Ascending aorta (tissue), 2 donors: Measurements from ENCODE around the gene VNN1. TPM values are rescaled to one million over a fixed set of nuclear protein-coding genes. Genes with fewer than 3 reads are reported as not detected.

Experiments used
- DNase-seq, 2 donors: peaks; one replicate each; pipeline ENCODE4 v3.0.0-alpha.2; 2019; ENCODE audit warnings: low spot score in 2 of 2
- H3K27ac ChIP-seq, 2 donors: fragments of 200-600 bp; sonication (generic); one replicate each; pipeline ENCODE4 v1.5.1; 2016 to 2017; ENCODE audit warnings: mild to moderate bottlenecking in 1 of 2
- H3K27me3 ChIP-seq: fragments of 200-600 bp; sonication (generic); one replicate; pipeline ENCODE4 v1.5.1; 2017
- H3K36me3 ChIP-seq, 2 donors: fragments of 200-600 bp; sonication (generic); one replicate each; pipeline ENCODE4 v1.5.1; 2016
- H3K4me1 ChIP-seq, 2 donors: fragments of 200-600 bp; sonication (generic); one replicate each; pipeline ENCODE4 v1.5.1; 2016 to 2017; ENCODE audit warnings: mild to moderate bottlenecking in 1 of 2
- H3K4me3 ChIP-seq, 2 donors: fragments of 200-600 bp; sonication (generic); one replicate each; pipeline ENCODE4 v1.5.1; 2016 to 2017; ENCODE audit warnings: mild to moderate bottlenecking in 1 of 2
- H3K9me3 ChIP-seq, 2 donors: fragments of 200-600 bp; sonication (generic); one replicate each; pipeline ENCODE4 v1.5.1; 2016
- intact Hi-C: fragments of 100-400 bp; cut with DNase I; formaldehyde crosslinking; loops from one replicate; pipeline ENCODE4 v1.15.1; 2023
- total RNA-seq: library from RNA; depleted of rRNA; stranded (reverse); fragments of >200 nt; gene quantifications from one replicate; pipeline ENCODE4 v1.1.0, GENCODE V29; 2016
- TF ChIP-seq, protein P1 (sequence below), 3 experiments: fragments of 200-600 bp in 2 of 3; fragments of 450-650 bp in 1 of 3; sonication (generic) in 2 of 3; IDR thresholded peaks; one replicate each; pipeline ENCODE4 v1.5.1; 2016 to 2019; ENCODE audit warnings: antibody characterized with exemption in 3 of 3, mild to moderate bottlenecking in 1 of 3, moderate library complexity in 1 of 3

VNN1 gene
- total RNA-seq, 1 donor from 2014 or later, result not detected

DNA sequence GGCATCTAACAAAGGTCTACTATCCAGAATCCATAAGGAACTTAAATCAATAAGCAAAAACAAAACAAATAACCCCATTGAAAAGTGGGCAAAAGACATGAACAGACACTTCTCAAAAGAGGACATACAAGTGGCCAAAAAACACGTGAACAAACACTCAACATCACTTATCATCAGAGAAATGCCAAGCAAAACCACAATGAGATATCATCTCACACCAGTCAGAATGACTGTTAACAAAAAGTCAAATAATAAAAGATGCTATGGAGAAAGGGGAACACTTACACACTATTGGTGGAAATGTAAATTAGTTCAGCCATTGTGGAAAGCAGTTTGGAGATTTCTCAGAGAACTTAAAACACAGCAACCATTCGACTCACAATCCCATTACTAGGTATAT, 19.4 kb upstream of the VNN1 start:
- H3K27ac ChIP-seq, result no peak overlapping the region
- no peaks in the 10 kb centered on the region for H3K9me3 ChIP-seq
- TF ChIP-seq, protein P1, sequence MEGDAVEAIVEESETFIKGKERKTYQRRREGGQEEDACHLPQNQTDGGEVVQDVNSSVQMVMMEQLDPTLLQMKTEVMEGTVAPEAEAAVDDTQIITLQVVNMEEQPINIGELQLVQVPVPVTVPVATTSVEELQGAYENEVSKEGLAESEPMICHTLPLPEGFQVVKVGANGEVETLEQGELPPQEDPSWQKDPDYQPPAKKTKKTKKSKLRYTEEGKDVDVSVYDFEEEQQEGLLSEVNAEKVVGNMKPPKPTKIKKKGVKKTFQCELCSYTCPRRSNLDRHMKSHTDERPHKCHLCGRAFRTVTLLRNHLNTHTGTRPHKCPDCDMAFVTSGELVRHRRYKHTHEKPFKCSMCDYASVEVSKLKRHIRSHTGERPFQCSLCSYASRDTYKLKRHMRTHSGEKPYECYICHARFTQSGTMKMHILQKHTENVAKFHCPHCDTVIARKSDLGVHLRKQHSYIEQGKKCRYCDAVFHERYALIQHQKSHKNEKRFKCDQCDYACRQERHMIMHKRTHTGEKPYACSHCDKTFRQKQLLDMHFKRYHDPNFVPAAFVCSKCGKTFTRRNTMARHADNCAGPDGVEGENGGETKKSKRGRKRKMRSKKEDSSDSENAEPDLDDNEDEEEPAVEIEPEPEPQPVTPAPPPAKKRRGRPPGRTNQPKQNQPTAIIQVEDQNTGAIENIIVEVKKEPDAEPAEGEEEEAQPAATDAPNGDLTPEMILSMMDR (IDR thresholded peaks at IDR 0.05), result no peak
- H3K36me3 ChIP-seq, result no peaks in the 10 kb centered on the region
- H3K27me3 ChIP-seq, result no peaks in the 10 kb centered on the region
- no peaks in the 10 kb centered on the region for H3K4me1 ChIP-seq
- no peak overlapping the region for H3K4me3 ChIP-seq
- DNase-seq, result no peak
- intact Hi-C loops, result no loop called here

DNA sequence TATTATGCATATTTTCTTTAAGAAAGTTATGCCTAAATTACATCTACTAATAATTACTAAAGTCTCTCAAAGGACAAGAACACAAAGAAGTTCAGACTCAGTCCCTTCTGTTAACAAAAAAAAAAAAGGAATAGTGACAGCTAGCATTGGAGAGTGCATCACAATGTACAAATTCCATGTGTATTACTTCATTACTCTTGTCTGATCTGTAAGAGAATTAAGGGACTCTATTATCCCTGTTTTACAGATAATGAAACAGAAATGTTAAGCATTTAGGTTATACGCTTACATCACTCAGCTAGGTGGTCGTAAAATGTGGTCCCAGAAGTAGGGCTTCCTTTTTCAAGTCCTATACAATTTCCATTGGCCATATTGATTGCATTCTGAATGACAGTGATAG, 17.2 kb upstream of the VNN1 start:
- no peak overlapping the region for H3K27ac ChIP-seq
- intact Hi-C loops, result no loop called here
- DNase-seq, result no peak

DNA sequence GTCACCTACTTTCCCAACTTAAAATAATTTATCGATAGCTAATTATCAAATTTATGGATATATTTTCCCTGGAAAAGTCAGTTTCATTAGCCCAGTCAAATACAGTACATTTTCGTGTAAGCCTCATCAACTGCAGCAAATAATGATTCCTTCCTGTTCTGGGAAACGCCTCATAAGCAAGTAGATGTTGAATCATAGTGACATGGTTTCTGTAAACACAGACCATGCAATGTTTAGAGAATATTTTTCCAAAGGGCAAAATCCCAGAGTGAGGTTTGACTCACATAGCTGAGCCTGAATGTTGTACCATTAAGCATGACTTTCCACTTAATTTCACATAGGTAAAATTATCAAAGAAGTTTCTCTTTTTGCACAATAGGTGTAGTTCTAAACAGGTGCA, 16.7 kb upstream of the VNN1 start:
- TF ChIP-seq, protein P1 (IDR thresholded peaks at IDR 0.05), result no peak
- Histone ChIP-seq H3K4me3 (no peak overlapping the region), H3K27me3 (no peaks in the 10 kb centered on the region), H3K9me3 (no peaks in the 10 kb centered on the region), H3K4me1 (no peaks in the 10 kb centered on the region), H3K27ac (no peak overlapping the region), H3K36me3 (no peaks in the 10 kb centered on the region)
- intact Hi-C loops, result no loop called here
- DNase-seq, result no peak

More for the DNA sequence above, 17.2 kb upstream of the VNN1 start:
- H3K36me3 ChIP-seq, result no peaks in the 10 kb centered on the region
- H3K9me3 ChIP-seq, result no peaks in the 10 kb centered on the region
- no peaks in the 10 kb centered on the region for H3K27me3 ChIP-seq
- no peaks in the 10 kb centered on the region for H3K4me1 ChIP-seq
- H3K4me3 ChIP-seq, result no peak overlapping the region
- TF ChIP-seq, protein P1 (IDR thresholded peaks at IDR 0.05), result no peak

DNA sequence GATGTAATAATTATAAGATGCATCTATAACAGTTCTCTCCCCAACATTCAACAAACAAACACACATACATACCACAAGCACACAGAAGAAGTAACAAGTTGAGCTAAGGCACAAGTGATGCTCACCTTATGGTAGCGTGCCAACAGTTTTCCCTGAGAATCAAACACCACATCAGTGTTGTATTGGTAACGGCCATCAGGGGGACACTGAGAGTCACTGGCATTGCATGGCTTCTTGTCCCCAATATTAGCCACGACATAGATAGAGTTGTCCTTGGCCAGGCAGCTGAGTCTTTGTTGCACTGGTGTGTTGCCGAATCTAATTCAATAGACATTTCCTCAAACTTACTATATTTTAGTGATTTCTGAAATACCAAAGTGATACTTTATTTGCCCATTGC, 14.8 kb upstream of the VNN1 start:
- Histone ChIP-seq H3K9me3 (no peaks in the 10 kb centered on the region), H3K4me3 (no peak overlapping the region), H3K4me1 (no peaks in the 10 kb centered on the region), H3K27me3 (no peaks in the 10 kb centered on the region), H3K36me3 (no peaks in the 10 kb centered on the region), H3K27ac (no peak overlapping the region)
- TF ChIP-seq, protein P1 (IDR thresholded peaks at IDR 0.05), result no peak
- intact Hi-C loops, result no loop called here
- DNase-seq, result no peak

DNA sequence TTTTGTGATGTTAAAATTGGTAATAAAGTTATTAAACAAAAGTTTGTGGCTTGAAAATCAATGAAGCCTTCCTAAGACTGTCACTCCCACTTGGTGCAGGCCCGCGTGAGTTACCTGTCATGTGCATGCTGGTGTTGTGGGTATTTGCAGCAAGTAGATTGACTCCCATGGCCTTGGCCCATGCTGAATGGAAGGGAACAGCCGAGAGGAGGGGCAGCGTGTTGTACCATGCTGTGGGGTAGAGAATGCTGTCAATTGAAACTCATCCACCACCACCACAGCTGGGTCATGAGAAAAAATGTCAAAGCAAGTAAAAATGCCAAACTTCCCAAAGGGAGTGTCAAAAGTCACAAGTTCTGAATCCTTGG, 12.7 kb upstream of the VNN1 start:
- H3K4me1 ChIP-seq, result no peaks in the 10 kb centered on the region
- intact Hi-C loops, result no loop called here
- H3K27me3 ChIP-seq, result no peaks in the 10 kb centered on the region
- H3K27ac ChIP-seq, result no peak overlapping the region
- H3K9me3 ChIP-seq, result no peaks in the 10 kb centered on the region
- H3K36me3 ChIP-seq, result no peaks in the 10 kb centered on the region
- no peak for DNase-seq
- no peak overlapping the region for H3K4me3 ChIP-seq
- TF ChIP-seq, protein P1 (IDR thresholded peaks at IDR 0.05), result no peak

DNA sequence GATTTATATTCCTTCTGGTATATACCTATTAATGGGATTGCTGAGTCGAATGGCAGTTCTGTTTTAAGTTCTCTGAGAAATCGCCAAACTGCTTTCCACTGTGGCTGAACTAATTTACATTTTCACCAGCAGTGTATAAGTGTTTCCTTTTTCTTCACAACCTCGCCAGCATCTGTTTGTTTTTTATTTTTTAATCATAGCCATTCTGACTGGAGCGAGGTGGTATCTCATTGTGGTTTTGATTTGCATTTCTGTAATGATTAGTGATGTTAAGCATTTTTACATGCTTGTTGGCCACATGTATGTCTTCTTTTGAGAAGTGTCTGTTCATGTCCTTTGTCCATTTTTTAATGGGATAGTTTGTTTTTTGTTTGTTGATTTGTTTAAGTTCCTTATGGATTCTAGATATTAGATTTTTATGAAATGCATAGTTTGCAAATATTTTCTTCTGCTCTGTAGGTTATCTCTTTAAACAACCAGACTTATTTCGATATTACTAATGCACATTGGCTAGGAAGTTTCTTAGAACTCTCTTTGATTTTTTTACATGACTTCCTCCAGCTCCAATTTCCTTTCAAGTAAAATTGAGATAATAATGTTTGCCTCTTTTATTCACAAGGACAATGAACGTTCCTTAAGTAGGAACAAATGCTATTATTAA, 12.2 kb upstream of the VNN1 start:
- no peaks in the 10 kb centered on the region for H3K9me3 ChIP-seq
- TF ChIP-seq, protein P1 (IDR thresholded peaks at IDR 0.05), result no peak
- H3K27ac ChIP-seq, result no peak overlapping the region
- H3K4me3 ChIP-seq, result no peak overlapping the region
- no peaks in the 10 kb centered on the region for H3K4me1 ChIP-seq
- no peak for DNase-seq
- H3K27me3 ChIP-seq, result no peaks in the 10 kb centered on the region
- H3K36me3 ChIP-seq, result no peaks in the 10 kb centered on the region
- intact Hi-C loops, result no loop called here
